Endothelial cell of umbilical vein (primary cell): ENCODE measurements around the gene PDYN. TPM values are rescaled to one million over a fixed set of nuclear protein-coding genes. Genes with fewer than 3 reads are reported as not detected.

Experiments used
- BruUV-seq: library from RNA; stranded (reverse); fragments of 400-500 nt; replicated peaks from 2 replicates; lab custom pipeline; 2021; lab: Mats Ljungman, UMichigan
- CTCF ChIA-PET: fragments of 300-600, 350-600 bp; sonication (Branson Sonifier 250); formaldehyde crosslinking; loops from one replicate; lab custom pipeline; 2021; ENCODE audit warnings: antibody characterized with exemption, inconsistent platforms; lab: Charles Lee
- POLR2A ChIA-PET: fragments of 300-600, 350-600 bp; sonication (Branson Sonifier 250); formaldehyde crosslinking; loops from one replicate; lab custom pipeline; 2021; ENCODE audit warnings: antibody characterized with exemption, inconsistent platforms; lab: Charles Lee
- DNase-seq: peaks from one replicate; pipeline ENCODE4 v3.0.0-alpha.2; 2011; ENCODE audit warnings: low read depth, low spot score
- FAIRE-seq: peaks from 2 replicates; lab custom pipeline; 2011; peaks lifted over from hg19 to GRCh38; lab: Jason Lieb, UNC
- H2AFZ ChIP-seq: 2 replicates; pipeline ENCODE4 v1.6.0; 2012; ENCODE audit warnings: low read depth, low read length, control low read depth, inconsistent platforms
- H3K27ac ChIP-seq: 2 replicates; pipeline ENCODE4 v1.5.1; 2011; ENCODE audit warnings: low read depth, mild to moderate bottlenecking, control low read depth, low read length, moderate library complexity; ENCODE audit not compliant: insufficient read depth
- H3K27me3 ChIP-seq, 2 experiments: 2 replicates each; pipeline versions ENCODE4 v1.6.0 to v1.6.1; 2011; ENCODE audit warnings: low read length in 2 of 2, mixed read lengths in 1 of 2; ENCODE audit not compliant: control insufficient read depth in 2 of 2, insufficient read depth in 2 of 2
- H3K36me3 ChIP-seq, 2 experiments: 2 replicates in 1 of 2; 3 replicates in 1 of 2; pipeline ENCODE4 v1.5.1; 2011; ENCODE audit warnings: low read length in 2 of 2, mild to moderate bottlenecking in 1 of 2, moderate library complexity in 1 of 2; ENCODE audit not compliant: control insufficient read depth in 2 of 2, insufficient read depth in 2 of 2; ENCODE audit errors: extremely low read depth in 1 of 2
- H3K4me1 ChIP-seq: 3 replicates; pipeline ENCODE4 v1.5.1; 2011; ENCODE audit warnings: mild to moderate bottlenecking, low read length; ENCODE audit not compliant: control insufficient read depth, insufficient read depth; ENCODE audit errors: extremely low read depth
- H3K4me2 ChIP-seq: 2 replicates; pipeline ENCODE4 v1.6.1; 2011; ENCODE audit warnings: low read length, control low read depth, mixed read lengths; ENCODE audit not compliant: insufficient read depth
- H3K4me3 ChIP-seq, 3 experiments: fragments of 200-600 bp in 1 of 3; sonication (generic), shearing (Covaris generic) in 1 of 3; replicated peaks in 1 of 3; 2 replicates each; pipeline ENCODE4 v1.5.1; 2011 to 2016; ENCODE audit warnings: control low read depth in 3 of 3, low read length in 3 of 3, mild to moderate bottlenecking in 2 of 3, inconsistent platforms in 1 of 3, low read depth in 1 of 3, moderate library complexity in 1 of 3; ENCODE audit not compliant: insufficient read depth in 1 of 3
- H3K79me2 ChIP-seq: 2 replicates; pipeline ENCODE4 v1.6.0; 2012; ENCODE audit warnings: low read length, inconsistent platforms; ENCODE audit not compliant: control insufficient read depth, insufficient read depth
- H3K9ac ChIP-seq: replicated peaks from 2 replicates; pipeline ENCODE3; 2011; ENCODE audit warnings: low read length, control low read depth; ENCODE audit not compliant: insufficient read depth; ENCODE audit errors: extremely low read depth
- H3K9me1 ChIP-seq: replicated peaks from 3 replicates; pipeline ENCODE4 v1.6.0; 2011; ENCODE audit warnings: mild to moderate bottlenecking, low read length; ENCODE audit not compliant: control insufficient read depth, insufficient read depth; ENCODE audit errors: extremely low read depth
- H3K9me3 ChIP-seq: replicated peaks from 2 replicates; pipeline ENCODE4 v1.5.1; 2012; ENCODE audit warnings: low read length, inconsistent platforms; ENCODE audit not compliant: control insufficient read depth, insufficient read depth
- H4K20me1 ChIP-seq: replicated peaks from 2 replicates; pipeline ENCODE3; 2011; ENCODE audit warnings: mild to moderate bottlenecking, low read length; ENCODE audit not compliant: control insufficient read depth, insufficient read depth; ENCODE audit errors: extremely low read depth
- EZH2 ChIP-seq: IDR thresholded peaks from 2 replicates; pipeline ENCODE4 v1.6.1; 2012; ENCODE audit warnings: borderline replicate concordance, low read depth, mild to moderate bottlenecking, moderate library complexity, low read length, inconsistent platforms; ENCODE audit not compliant: severe bottlenecking
- FOS ChIP-seq: IDR thresholded peaks from 2 replicates; pipeline ENCODE4 v1.6.1; 2011; ENCODE audit warnings: mild to moderate bottlenecking, low read length, moderate library complexity, borderline replicate concordance; ENCODE audit not compliant: insufficient read depth
- GATA2 ChIP-seq: IDR thresholded peaks from 2 replicates; pipeline ENCODE4 v1.7.0; 2011; ENCODE audit warnings: low read depth, mild to moderate bottlenecking, moderate library complexity, mixed read lengths, low read length; ENCODE audit not compliant: insufficient read length, insufficient read depth
- JUN ChIP-seq: IDR thresholded peaks from 2 replicates; pipeline ENCODE4 v1.6.1; 2011; ENCODE audit warnings: borderline replicate concordance, low read depth; ENCODE audit not compliant: insufficient read length, insufficient read depth
- MAX ChIP-seq: IDR thresholded peaks from 2 replicates; pipeline ENCODE4 v1.6.1; 2011; ENCODE audit not compliant: insufficient read depth, insufficient read length
- MYC ChIP-seq: IDR thresholded peaks from one replicate; pipeline ENCODE4 v1.6.1; 2011; ENCODE audit warnings: mild to moderate bottlenecking, low read depth, low read length
- POLR2A ChIP-seq: IDR thresholded peaks from 2 replicates; pipeline ENCODE4 v1.6.1; 2012; ENCODE audit warnings: low read depth, mild to moderate bottlenecking, control low read depth, low read length
- POLR2AphosphoS5 ChIP-seq: IDR thresholded peaks from 2 replicates; pipeline ENCODE4 v1.6.1; 2012; ENCODE audit warnings: low read depth, mild to moderate bottlenecking, control low read depth, low read length, moderate library complexity; ENCODE audit not compliant: insufficient read depth
- dilution Hi-C: fragments of 300-500 bp; cut with MboI; formaldehyde crosslinking; loops from one replicate; pipeline ENCODE4 v1.15.0; 2019; ENCODE audit warnings: low sequenced_read_pairs; ENCODE audit not compliant: extremely low pct_ligation_motif_present
- intact Hi-C: fragments of 100-400 bp; cut with micrococcal nuclease; formaldehyde crosslinking; loops from one replicate; pipeline ENCODE4 v1.10.0; 2022
- polyA plus RNA-seq, 4 experiments: library from polyadenylated mRNA; depleted of rRNA in 3 of 4; stranded (reverse) in 3 of 4; unstranded in 1 of 4; fragments of >200 nt; gene quantifications; 2 replicates each; pipeline versions ENCODE4 v1.2.1 to v1.2.3, GENCODE V29; 2011 to 2012; ENCODE audit warnings: missing spikeins in 1 of 4
- total RNA-seq: library from RNA; stranded (reverse); gene quantifications from 2 replicates; pipeline ENCODE4 v1.2.3, GENCODE V29; 2021
- TF ChIP-seq, protein P1 (sequence below), 2 donors: IDR thresholded peaks; 1 replicate in 1 of 2; 2 replicates in 1 of 2; pipeline ENCODE4 v1.5.1; 2011; ENCODE audit warnings: low read length in 2 of 2, mild to moderate bottlenecking in 2 of 2, moderate library complexity in 2 of 2, control low read depth in 1 of 2, inconsistent platforms in 1 of 2, low read depth in 1 of 2; ENCODE audit not compliant: insufficient read depth in 1 of 2; ENCODE audit errors: extremely low read depth in 1 of 2

Gene PDYN
- total and polyA plus RNA-seq, 2 donors (not counting 3 experiments of a cell fraction or from before 2014, with no cell fraction given), result not detected

DNA sequence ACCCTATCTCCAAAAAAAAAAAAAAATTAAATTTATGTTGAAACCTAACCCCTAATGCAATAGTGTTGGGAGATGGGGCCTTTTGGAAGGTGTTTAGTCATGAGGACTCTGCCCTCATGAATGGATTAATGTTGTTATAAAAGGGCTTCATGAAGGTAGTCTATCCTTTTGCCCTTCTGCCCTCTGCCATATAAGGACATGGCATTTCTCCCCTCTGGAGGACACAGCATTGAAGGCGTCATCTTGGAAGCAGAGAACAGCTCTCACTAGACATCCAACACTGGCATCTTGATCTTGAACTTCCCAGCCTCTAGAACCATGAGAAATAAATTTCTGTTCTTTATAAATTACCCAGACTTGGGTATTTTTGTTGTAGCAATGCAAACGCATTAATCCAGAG is 35.4 kb downstream of the PDYN start:
- no peak overlapping the region for H3K9ac ChIP-seq
- H3K4me1 ChIP-seq, result no peaks in the 10 kb centered on the region
- FAIRE-seq (no peak), DNase-seq (no peak)
- intact Hi-C loops (no loop called here), dilution Hi-C loops (no loop called here)
- no TSS peak for BruUV-seq
- ChIA-PET CTCF (interaction anchor here (1.1 kb wide), 1 partner anchor 8 kb away, joined by 3 read pairs; no protein-coding TSS in a partner anchor), POLR2A (no interaction called here)
- no peaks in the 10 kb centered on the region for H4K20me1 ChIP-seq
- H3K4me2 ChIP-seq, result no peak overlapping the region
- H3K36me3 ChIP-seq, result no peaks in the 10 kb centered on the region
- no peak overlapping the region for H3K4me3 ChIP-seq
- no peaks in the 10 kb centered on the region for H3K9me1 ChIP-seq
- no peak overlapping the region for H2AFZ ChIP-seq
- TF ChIP-seq FOS (no peak), POLR2AphosphoS5 (no peak), EZH2 (no peak), POLR2A (no peak), JUN (no peak), MYC (no peak), MAX (no peak), GATA2 (no peak)
- TF ChIP-seq, protein P1, sequence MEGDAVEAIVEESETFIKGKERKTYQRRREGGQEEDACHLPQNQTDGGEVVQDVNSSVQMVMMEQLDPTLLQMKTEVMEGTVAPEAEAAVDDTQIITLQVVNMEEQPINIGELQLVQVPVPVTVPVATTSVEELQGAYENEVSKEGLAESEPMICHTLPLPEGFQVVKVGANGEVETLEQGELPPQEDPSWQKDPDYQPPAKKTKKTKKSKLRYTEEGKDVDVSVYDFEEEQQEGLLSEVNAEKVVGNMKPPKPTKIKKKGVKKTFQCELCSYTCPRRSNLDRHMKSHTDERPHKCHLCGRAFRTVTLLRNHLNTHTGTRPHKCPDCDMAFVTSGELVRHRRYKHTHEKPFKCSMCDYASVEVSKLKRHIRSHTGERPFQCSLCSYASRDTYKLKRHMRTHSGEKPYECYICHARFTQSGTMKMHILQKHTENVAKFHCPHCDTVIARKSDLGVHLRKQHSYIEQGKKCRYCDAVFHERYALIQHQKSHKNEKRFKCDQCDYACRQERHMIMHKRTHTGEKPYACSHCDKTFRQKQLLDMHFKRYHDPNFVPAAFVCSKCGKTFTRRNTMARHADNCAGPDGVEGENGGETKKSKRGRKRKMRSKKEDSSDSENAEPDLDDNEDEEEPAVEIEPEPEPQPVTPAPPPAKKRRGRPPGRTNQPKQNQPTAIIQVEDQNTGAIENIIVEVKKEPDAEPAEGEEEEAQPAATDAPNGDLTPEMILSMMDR (IDR thresholded peaks at IDR 0.05; ENCODE audit: extremely low read depth in 1 of 2, insufficient read depth in 1 of 2, low read depth in 1 of 2, low read length in 2 of 2), result no peak
- no peaks in the 10 kb centered on the region for H3K79me2 ChIP-seq
- peaks cover 13 to 25% of the 10 kb centered on the region in 2 experiments for H3K27me3 ChIP-seq
- H3K27ac ChIP-seq, result no peak overlapping the region
- no peaks in the 10 kb centered on the region for H3K9me3 ChIP-seq
